ENCODE measurements around the gene ZNF611.
"Not testable (repeated sequence)": the region's sequence is repeated elsewhere in the genome, so short reads cannot be mapped to it uniquely, and the experiment has no call there.

Gene ZNF611

GRCh38 chr19:52734893-52735661, at the start of gene ZNF611:
ZNF611 (minus strand) TSS chr19:52735044; CDS start chr19:52715894, 19,150 bp downstream.
- peak; percentile 98 to 99 for DNase-seq (ENCODE audit: low read depth in 2 of 2)

- not testable (repeated sequence) for DNase-seq (ENCODE audit: low read depth in 2 of 2)
These were observed 48.0 kb upstream of the ZNF611 start for GRCh38 chr19:52782864-52783263.

GRCh38 chr19:52778811-52779210, 44.0 kb upstream of the ZNF611 start:
- no peak for DNase-seq (ENCODE audit: low read depth in 2 of 2)

GRCh38 chr19:52756447-52756846, 21.6 kb upstream of the ZNF611 start:
- not testable (repeated sequence) for DNase-seq (ENCODE audit: low read depth in 2 of 2)

- no peak for DNase-seq (ENCODE audit: low read depth in 2 of 2)
These were observed 14.9 kb upstream of the ZNF611 start for GRCh38 chr19:52749780-52750179.

GRCh38 chr19:52748336-52748950, 13.6 kb upstream of the ZNF611 start:
- DNase-seq (ENCODE audit: low read depth in 2 of 2), result no peak

GRCh38 chr19:52745919-52746318, 11.1 kb upstream of the ZNF611 start:
- DNase-seq (ENCODE audit: low read depth in 2 of 2), result not testable (repeated sequence)

GRCh38 chr19:52743091-52743490, 8.2 kb upstream of the ZNF611 start:
- no peak for DNase-seq (ENCODE audit: low read depth in 2 of 2)

GRCh38 chr19:52742516-52742915, 7.7 kb upstream of the ZNF611 start:
- no peak for DNase-seq (ENCODE audit: low read depth in 2 of 2)

- no peak for DNase-seq (ENCODE audit: low read depth in 2 of 2)
These were observed 7.2 kb upstream of the ZNF611 start for GRCh38 chr19:52741951-52742485.

- not testable (repeated sequence) for DNase-seq (ENCODE audit: low read depth in 2 of 2)
These were observed 6.5 kb upstream of the ZNF611 start for GRCh38 chr19:52741371-52741770.

GRCh38 chr19:52739576-52739975, 4.7 kb upstream of the ZNF611 start:
- DNase-seq (ENCODE audit: low read depth in 2 of 2), result no peak

- DNase-seq (ENCODE audit: low read depth in 2 of 2), result no peak
These were observed 890 bp upstream of the ZNF611 start for GRCh38 chr19:52735734-52736133.

- no peak for DNase-seq (ENCODE audit: low read depth in 2 of 2)
These were observed 432 bp downstream of the ZNF611 start for GRCh38 chr19:52734331-52734892.

- DNase-seq (ENCODE audit: low read depth in 2 of 2), result not testable (repeated sequence)
These were observed 8.8 kb downstream of the ZNF611 start for GRCh38 chr19:52726051-52726450.

- DNase-seq (ENCODE audit: low read depth in 2 of 2), result no peak
These were observed 9.3 kb downstream of the ZNF611 start for GRCh38 chr19:52725528-52725961.

GRCh38 chr19:52724701-52725514, 9.9 kb downstream of the ZNF611 start:
- no peak for DNase-seq (ENCODE audit: low read depth in 2 of 2)

- DNase-seq (ENCODE audit: low read depth in 2 of 2), result not testable (repeated sequence)
These were observed 10.8 kb downstream of the ZNF611 start for GRCh38 chr19:52723907-52724598.

- no peak for DNase-seq (ENCODE audit: low read depth in 2 of 2)
These were observed 12.5 kb downstream of the ZNF611 start for GRCh38 chr19:52722062-52723003.

GRCh38 chr19:52720541-52720940, 14.3 kb downstream of the ZNF611 start:
- DNase-seq (ENCODE audit: low read depth in 2 of 2), result not testable (repeated sequence)

Data from stimulated activated CD4-positive, alpha-beta T cell treated with anti-CD3 and anti-CD28 coated beads, Interleukin-12 subunit alpha, Interleukin-12 subunit beta, amount 100 ng/mL, for 24 hours (primary cell).